Right renal cortex interstitium (tissue), 3 donors: ENCODE measurements around the gene ZSCAN23. TPM values are rescaled to one million over a fixed set of nuclear protein-coding genes. Genes with fewer than 3 reads are reported as not detected.
"Not testable (repeated sequence)": the region's sequence is repeated elsewhere in the genome, so short reads cannot be mapped to it uniquely, and the experiment has no call there.

Source experiments
- DNase-seq, 3 donors: peaks; one replicate each; pipeline ENCODE4 v3.0.0-alpha.2; 2013; ENCODE audit warnings: low read depth in 3 of 3, low spot score in 2 of 3
- polyA plus RNA-seq, 3 donors: library from polyadenylated mRNA; unstranded; fragments of 120-200 nt; gene quantifications; one replicate each; pipeline ENCODE4 v1.2.1, GENCODE V29; 2013; ENCODE audit not compliant: insufficient read length in 3 of 3

ZSCAN23 gene
- polyA plus RNA-seq: 10 to 100 TPM; 12.4 to 16.6 (median 16.1) TPM

DNA sequence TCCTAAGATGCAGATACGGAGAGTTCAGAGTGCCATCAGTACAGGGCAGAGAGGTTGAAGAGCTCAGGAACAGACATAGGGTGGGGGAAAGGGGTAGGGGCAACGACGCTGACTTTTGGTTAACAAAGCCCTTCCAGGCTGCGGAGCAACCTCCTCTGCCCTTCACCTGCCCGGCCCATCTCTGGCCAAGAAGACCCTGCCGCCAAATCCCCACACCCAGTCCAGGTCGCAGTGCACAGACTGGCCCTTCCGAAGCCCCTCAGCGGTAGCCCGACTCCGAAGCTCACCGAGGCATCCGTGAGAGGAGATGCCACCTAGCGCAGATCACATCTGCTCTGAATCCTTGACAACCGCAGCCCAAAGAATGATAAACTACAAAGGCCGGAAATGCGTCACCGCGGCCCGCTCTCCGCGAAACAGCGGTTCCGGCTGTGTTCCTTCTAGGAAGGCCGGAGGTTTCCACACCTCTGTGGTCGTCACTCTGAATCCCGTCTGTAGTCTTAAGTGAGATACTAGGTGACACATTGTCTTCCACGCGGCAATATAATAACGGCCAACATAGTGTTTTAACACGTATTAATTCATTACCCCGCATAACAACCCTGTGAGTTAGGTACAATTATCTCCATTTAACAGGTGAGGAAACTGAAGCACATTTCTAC lies at the start of gene ZSCAN23:
Gene ZSCAN23, minus strand, starts transcription at position 380 of the 662 bp plus-strand sequence. CDS start 7,225 bp downstream, outside the sequence.
- peak; percentile 70 to 78 (median 73) for DNase-seq

DNA sequence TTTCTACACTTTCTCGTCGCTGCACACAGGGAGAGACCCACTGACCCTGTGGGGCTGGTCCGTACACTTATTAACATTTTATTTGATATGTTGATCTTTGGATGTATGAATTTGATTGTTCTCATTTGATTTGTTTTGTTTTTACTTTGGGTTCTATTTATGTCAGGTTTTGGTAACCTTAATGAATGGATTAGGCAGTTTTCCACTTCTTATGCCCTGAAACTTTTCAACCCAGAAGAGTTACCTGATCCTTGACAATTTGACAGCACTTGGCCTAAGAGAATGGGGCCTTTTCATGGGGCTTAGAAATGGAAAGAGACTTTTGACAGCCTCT lies 48.7 kb upstream of the ZSCAN23 start:
- DNase-seq: no peak

GRCh38 chr6:28490205-28490890 lies 47.1 kb upstream of the ZSCAN23 start:
- DNase-seq: no peak

DNA sequence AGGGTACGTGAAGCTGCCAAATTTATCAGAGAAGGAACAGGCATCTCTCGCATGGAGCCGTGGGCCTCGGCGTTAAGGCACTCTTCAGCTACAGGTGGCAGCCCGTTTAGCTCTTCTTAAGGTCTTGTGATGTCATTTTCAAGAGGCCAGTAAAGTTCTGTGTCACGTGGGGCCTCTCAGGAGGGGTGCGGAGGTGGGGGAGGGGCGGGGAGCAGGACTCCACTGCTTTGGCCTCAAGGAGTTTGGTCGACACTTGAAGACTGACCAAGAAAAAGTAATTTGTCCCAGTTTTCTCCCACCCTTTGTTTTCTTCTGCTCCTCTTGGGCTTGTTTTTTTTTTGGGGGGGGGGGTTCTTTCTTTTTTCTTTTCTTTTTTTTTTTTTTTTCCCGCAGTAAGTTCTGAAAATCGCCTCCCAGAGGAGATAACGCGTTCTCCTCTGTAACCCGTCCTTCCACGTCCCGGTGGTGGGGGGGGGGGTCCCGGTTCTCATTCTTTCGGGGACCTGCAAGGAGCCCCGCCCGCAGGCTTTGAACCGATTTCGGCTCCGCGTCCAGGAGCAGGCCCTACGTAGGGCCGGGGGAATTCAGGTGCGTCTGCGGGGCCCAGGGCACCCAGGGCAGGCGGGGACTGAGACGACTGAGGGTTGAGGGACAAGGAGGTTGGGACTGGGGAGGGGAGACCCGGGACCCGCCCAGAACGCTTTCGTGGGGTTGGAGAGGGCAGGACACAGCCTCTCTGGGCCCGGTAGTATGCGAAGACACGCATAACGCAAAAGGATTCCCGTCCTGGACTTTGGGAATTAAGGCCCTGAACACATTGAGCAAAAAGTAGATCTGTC lies 46.3 kb upstream of the ZSCAN23 start:
- DNase-seq: no peak

GRCh38 chr6:28488916-28489365 lies 45.6 kb upstream of the ZSCAN23 start:
- DNase-seq: peak in 1 of 3 donors; percentile 15

DNA sequence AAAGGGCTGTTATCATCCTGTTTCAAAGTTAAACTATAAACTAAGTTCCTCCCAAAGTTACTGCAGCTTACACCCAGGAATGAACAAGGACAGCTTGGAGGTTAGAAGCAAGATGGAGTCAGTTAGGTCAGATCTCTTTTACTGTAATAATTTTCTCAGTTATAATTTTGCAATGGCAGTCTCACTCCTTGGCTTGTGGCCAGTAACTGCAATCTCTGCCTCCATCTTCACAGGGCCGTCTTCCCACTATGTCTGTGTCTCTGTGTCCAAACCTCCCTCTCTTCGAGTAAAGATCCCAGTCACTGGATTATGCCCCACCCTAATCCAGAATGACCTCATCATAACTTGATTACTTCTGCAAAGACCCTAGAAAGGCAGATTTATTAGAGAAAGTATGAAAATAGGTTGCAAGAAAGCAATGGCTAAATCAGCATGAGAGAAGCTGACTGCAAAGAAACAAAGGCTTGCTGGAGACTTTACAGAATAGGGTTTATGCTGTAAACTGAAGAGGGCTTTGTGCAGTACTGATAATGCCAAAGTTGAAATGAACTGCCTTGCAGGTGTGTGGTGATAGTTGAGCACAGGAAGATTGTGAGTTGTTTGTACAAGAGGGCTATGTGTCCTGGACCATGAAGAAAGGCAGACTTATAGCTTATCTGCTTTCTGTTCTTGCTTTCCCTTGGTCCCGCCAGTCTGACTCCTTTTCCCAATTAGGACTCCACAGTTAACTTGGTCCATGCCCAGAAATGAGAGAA lies 43.9 kb upstream of the ZSCAN23 start:
- DNase-seq: no peak

DNA sequence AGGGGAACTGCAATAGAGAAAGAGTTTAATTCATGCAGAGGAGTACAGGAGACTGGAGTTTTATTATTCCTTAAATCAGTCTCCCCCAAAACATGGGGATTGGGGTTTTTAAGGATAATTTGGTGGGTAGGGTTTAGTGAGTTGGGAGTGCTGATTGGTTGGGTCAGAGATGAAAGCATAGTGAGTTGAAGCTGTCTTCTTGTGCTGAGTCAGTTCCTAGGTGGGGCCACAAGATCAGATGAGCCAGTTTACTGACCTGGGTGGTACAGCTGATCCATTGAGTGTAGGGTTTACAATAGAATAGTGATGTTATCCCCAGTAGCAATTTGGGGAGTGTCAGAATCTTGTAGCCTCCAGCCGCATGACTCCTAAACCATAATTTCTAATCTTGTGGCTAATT lies 43.2 kb upstream of the ZSCAN23 start:
- no peak for DNase-seq

DNA sequence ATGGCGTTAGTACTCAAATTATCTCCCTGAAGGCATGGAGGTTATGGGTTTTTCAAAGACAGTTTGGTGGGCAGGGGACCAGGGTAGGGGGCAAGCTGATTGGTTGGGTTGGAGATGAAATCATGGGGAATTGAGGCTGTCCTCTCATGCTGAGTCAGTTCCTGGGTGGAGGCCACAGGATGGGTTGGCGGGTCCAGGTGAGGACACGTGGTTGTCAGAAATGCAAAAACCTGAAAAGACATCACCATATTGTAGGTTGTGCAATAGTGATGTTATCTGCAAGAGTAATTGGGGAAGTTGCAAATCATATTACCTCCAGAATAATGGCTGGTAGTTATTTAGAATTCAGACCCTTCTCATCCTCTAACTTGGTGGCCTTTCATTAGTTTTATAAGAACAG lies 42.2 kb upstream of the ZSCAN23 start:
- no peak for DNase-seq

GRCh38 chr6:28480253-28480932 lies 37.1 kb upstream of the ZSCAN23 start:
- DNase-seq: no peak

- no peak for DNase-seq
Measured at GRCh38 chr6:28478518-28478917, 35.2 kb upstream of the ZSCAN23 start.

DNA sequence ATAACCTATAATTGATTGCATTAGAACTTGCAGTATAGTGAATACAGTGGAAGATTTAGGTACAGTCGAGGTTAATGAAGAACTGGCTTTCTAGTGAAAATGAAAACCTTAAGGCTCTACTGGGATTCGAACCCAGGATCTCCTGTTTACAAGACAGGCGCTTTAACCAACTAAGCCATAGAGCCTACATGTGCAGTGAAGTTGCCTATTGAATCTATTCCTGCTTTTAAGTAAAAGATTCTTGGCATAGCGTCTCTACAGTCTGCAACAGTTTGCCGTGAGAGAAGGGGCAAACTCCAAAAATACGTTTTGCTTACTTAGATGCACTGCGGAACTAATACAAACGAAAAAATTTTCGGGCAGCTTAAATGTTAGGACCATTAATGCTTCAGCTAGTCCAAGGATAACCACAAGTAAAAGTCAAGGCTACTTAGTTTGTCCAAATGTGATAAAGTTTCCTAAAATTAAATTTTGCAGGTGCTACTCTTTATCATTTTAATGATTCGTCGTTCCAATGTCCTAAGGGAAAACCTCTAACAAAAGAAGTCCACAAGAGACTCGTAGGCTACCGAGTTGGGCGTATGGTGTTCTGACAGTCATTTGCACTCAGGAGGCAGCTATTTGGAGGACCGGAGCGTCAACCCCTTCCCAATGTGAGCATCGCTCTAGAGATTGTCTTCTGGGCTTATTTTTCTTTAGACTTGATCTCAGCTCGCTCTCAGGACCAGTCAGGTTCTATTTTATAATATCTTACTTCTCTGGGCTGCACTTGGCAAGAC lies 31.3 kb upstream of the ZSCAN23 start:
- DNase-seq: peak in 1 of 3 donors; percentile 17

GRCh38 chr6:28469153-28469745 lies 26.0 kb upstream of the ZSCAN23 start:
- DNase-seq: not testable (repeated sequence)

DNA sequence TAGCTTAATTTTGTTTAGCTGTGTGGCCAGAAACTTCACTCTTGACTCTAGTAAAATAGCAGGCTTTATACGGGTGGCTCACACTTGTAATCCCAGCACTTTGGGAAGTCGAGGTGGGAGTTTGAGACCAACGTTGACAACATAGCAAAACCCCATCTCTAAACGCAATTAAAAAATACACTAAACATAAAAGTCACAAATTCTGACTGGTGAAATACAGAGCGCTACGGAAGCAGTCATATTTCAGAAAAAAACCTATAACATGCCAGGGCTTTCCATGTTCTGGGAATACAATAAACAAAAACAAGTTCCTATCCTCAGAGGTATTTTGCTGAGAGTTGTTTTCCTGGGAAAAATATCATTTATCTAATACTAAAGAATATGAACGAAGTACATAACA lies 24.8 kb upstream of the ZSCAN23 start:
- DNase-seq: no peak

DNA sequence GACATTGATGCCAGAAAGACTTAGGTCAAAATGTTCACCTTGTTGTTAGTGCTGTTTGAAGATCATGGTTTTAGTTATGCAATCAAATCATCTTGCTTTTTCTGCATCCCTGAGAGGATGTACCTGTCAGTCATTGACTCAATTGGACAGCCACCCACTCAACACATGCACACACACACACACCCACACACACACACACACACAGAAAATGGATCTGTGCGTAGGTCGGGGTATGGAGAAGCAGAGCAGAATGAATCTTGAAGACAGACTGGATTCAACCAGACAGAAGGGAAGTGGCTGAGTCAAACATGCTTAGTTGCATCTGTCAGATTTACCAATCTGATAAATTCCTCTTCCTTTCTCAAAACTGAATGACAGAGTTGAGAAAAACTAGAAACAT lies 19.1 kb upstream of the ZSCAN23 start:
- no peak for DNase-seq

DNA sequence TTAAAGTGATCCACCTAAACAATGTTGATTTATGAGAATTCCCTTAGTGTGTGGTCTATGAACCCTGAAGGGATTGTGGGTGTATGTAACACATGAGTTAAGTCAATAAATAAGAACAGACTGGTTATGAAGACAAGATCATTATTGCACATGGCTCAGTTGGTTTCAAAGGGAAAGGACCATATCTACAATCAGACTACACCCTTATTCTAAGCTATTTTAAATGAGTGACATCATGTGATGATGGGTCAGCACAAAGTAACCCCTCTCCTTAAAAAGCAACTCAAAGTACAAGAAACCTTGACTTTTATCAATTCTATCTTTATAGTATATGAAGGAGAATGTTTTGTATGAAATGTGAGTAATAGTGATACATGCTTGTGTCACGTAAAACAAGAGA lies 15.3 kb upstream of the ZSCAN23 start:
- DNase-seq: no peak

DNA sequence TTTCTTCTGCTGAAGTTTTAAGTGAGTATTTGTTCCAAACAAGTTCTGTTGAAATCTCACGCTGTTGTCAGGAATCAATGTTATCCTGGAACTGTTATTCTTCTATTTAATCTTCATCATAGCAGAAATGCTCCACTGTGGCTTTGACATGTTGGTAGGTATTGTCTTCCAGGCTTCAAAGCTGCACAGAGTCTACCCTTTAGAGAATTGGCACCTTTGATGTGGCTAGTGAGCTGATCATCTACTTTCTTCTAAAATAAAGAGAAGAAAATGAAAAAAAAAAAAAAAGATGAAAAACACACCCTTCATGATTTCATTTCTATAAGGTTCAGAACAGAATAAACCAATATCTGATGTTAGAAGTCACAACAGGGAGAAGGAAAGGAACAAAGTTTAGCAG lies 5.8 kb upstream of the ZSCAN23 start:
- no peak for DNase-seq

- not testable (repeated sequence) for DNase-seq
Measured at GRCh38 chr6:28447512-28447906, 4.2 kb upstream of the ZSCAN23 start.

- peak in 2 of 3 donors; percentile 5 to 6 for DNase-seq
Measured at GRCh38 chr6:28446818-28447511, 3.7 kb upstream of the ZSCAN23 start.
